NCI-H1417 treated with DMSO at 0.1 percent for 48 hours (cell line): ENCODE results near the gene CDC42BPG.
A peak's percentile ranks its signal among the peaks of the same experiment; 100 is the strongest.

Source experiments
- DNase-seq: peaks from one replicate; lab custom pipeline; 2025; lab: John Stamatoyannopoulos, UW

CDC42BPG gene

DNA sequence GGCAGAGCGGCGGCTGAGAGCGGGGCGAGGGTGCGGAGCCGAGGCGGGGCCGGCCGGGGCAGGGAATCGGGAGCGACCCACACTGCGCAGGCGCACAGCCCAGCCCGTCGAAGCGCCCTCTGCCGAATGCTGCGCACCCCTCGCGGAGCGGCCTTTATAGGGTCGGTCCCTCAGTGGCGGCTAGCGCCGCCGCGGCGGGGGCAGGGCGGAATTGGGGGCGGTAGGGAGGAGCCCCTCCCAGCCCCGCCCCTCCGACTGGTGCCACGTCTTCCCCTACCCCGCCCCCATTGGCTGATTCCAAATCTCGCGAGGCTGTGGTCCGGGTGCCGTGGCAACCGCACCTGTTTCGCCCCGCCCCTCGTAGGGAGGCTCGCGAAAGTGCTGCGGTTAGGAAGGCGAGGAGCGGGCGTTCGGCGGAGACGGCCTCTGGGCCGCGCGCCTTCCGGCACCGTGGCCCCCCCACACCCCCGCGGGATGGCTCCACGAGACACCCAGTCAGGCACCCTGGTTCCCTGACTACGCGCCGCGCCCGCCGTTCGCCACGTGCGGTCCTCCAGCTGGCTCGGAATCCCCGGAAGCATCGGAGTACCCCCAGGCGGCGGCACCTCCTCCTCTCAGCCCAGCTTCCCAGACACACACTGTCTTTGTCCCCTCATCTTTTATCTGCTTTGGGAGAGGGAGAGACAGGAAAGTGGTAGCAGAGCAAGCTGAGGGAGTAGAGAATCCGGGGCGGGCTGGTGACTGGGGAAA, 34.2 kb upstream of the CDC42BPG start, which contains the start of gene EHD1:
TSS of gene EHD1 (minus strand) at position 128 of the 750 bp plus-strand sequence. CDS start 157 bp downstream, outside the sequence.
- DNase-seq: peak; percentile 94

DNA sequence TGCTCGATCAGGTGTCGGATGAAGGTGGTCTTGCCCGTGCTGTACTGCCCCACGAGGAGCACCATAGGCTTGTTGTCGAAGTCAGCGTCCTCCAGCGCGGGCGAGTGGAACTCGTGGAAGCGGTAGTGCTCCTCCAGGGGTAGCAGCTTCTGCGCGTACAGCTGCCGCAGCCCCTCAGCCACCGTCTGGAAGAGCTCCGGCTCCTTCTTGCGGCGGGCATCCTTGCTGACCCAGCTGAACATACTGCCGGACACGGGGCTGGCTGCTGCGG, 33.7 kb upstream of the CDC42BPG start:
- no peak for DNase-seq

DNA sequence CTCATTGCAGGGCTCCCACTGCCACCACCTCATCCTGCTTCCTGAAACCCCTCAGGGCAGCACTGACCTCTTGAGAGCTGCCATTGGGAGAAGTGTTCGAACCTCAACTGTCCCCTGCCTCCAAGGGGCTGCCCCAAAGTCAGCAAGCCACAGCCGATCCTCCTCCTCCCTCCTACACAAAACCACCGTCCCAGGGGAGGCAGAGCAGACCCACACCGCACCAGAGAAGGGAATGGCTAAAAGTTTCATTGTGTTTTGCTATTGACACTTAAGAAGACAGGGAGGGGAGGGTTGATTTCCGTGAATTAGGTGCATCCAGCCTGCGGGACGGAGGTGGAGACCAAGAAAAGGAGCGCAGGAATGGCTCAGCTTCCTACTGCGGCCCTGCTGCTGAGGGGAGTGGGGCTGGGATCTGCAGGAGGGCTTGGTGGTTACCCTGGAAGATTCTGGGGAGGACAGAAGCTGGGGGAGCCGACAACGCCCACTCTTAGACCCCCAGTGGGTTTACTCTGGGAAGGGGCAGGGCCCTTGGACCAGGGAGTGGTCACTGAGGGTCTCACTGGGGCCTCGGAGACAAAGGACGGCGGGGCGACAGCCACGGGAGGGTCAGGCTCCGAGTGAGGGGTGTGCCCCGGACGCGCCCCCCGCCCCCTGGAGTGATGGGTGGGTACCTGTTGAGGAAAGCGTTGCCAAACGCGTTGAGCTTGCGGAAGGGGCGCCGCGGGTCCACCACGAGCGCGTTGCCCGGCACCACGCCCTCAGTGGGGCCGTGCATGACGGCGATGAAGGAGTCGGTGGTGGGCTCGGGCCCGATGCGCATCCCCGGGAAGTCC, 33.2 kb upstream of the CDC42BPG start:
- no peak for DNase-seq

DNA sequence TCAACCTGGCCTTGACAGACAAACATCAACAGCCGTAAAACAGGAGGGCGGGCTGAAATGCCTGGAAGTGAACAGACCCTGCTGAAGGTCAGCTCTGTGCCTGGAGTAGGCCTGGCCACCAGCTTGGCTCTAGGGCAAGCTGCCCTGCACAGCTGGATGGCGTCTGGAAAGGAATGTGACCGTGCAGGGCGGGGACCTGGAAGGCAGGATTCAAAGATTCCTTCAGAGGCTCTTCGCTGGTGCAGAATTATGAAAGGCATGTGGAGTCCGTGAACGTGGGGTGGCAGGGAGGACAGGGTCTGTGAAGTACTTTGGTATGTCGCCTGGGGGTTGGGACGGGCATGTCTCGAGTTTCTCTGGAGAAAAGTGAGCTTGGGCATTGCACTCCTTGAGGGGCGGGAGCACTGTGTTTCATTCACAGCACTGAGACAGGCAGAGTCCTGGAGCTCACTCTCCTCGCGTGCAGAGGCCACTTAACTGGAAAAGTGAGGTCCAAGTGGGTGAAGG, 32.4 kb upstream of the CDC42BPG start:
- no peak for DNase-seq

DNA sequence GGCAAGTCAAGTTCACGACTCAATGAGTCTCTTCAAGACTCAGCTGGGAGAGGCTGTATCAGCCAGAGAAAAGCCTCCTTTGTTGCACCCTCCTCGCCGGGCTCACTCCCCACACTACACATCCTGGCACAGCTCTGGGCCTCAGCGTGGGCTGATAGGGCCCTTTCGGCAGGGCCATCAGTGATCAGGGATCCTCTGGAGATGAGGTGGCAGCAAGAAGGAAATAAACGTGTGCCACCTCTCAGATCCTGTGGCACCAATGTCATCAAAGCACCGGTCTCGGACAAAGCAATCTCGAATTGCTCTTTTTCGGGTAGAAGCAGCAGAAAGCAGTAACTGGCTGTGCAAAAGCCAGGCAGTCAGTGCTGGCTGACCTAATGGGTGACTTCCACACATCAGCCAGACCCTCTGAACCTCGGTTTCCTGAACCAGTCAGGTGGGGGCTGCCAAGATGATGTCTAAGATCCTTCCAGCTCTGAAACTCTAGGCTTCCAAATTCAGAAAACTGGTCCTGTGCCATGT, 31.8 kb upstream of the CDC42BPG start:
- DNase-seq: no peak

DNA sequence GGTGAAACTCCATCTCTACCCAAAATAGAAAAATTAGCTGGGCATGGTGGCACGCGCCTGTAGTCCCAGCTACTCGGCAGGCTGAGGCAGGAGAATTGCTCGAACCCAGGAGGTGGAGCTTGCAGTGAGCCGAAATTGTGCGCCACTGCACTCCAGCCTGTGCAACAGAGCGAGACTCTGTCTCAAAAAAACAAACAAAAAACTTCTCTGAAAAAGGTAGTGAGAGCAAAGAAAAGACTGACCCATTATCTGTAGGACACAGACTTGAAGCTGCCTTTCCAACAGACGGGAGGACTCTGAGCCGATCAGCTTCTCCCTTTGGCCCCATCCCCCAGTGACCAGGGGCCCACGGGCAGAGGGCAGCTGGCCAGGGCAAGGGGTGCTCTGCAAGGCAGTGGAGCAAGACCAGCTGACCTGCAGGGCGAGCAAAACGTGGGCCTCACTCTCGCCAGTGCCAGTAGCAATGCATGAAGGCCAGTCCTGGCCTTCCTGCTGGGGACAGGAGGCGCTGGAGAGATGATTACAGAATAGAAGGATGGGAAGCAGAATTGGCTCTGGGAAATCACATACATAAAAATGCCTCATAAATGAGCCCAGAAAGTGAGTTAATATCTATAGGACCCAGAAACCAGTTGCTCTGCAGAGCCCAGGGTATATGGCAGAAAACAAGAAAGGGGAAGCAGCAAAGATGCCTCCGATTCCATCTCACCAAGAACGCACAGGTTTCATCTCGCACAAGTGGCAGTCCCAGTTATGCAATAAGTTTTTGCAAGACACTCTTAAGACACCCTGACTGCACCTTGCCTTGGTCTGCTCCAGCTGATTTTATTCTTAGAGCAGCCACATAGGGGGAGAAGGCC, 31.1 kb upstream of the CDC42BPG start:
- DNase-seq: no peak

DNA sequence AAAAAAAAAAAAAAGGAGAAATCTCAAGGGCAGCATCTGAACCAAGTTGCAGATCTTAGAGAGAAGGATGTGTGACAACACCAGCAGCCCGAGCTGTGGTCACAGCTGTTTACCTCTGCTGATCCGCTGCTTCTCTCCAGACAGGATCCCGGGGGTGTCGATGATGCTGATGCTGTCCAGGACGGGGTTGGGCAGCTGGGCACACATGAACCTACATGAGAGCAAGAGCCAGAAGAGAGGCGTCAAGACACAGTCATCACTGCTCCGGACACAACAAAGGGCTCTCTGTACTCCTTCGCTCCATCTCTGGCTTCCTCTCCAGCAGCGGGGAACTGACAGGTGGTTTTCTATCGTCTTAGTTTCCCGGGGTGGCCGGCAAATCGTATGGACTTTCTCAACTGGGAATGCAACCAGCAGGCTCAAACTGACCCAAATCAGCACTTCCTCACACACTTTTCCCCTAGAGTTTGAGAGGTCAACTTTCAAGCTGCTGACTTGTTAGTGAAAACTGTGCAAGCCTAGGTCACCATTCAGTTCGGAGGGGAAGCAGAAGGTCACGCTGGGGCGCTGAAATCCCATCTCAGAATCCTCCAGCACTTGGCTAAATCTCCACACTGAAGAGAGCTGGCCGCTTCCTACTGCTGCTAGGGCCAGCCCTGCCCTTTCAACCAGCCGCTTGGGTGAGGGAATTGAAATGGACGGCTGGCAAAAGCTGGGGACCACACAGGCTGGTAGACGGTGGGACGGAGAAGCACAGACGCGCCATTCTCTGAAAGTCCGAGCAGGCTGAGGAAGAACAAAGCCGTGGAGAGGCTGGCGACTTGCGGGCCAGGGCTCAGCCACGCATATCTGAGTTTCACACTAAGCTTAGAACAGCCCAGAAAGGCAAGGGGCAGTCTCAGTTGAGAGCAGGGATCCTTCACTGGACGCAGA, 30.1 kb upstream of the CDC42BPG start:
- no peak for DNase-seq

DNA sequence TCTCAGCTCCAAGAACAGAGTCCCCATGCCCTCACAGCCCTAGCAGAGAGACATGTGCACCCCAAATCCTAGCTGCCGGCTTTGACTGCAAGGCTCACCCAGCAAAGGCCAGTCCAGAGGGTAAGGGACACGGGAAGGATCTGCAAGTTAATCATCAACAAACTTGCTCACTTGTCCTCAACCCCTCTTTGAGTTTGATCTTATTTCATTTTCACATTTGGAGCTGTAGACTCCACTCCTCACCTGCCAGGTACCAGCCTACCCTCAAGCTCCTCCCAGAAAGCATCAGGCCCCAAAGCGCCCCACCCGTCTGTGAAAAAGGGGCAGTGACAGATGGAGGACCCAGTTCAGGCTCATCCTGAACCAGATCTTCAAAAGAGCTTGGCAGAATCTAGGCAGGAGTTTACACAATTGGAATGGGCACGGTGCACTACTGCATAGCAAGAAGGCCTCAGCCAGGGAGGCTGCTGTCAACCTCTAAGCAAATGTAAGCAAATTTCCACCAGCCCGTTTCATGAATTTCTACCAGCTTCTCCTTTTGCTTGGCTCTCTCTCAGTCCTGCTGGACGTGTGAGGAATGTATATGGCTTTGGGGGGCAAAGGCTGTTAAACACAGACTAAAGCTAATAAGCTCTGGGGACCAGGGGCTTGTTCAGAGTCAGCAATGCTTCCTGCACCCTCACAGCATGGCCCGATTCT, 28.5 kb upstream of the CDC42BPG start:
- DNase-seq: no peak

DNA sequence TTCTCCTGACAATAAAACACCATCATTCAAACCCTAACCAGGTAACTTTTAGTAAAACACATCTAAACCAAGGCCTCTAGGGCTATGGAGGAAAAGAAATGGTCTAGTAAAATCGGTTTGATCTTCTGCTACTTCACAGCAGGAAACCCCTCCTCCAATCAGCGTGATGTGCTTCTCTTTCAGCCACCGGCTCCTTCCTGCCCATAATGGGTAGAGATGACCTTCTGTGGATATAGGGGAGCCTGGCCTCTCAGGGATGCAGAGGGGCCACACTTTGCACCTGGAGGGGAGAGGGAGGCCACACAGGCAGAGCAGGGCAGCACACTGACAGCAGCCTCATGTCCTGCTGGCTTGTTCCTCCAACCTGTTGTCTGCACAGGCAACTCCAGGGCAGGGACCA, 27.0 kb upstream of the CDC42BPG start:
- no peak for DNase-seq

DNA sequence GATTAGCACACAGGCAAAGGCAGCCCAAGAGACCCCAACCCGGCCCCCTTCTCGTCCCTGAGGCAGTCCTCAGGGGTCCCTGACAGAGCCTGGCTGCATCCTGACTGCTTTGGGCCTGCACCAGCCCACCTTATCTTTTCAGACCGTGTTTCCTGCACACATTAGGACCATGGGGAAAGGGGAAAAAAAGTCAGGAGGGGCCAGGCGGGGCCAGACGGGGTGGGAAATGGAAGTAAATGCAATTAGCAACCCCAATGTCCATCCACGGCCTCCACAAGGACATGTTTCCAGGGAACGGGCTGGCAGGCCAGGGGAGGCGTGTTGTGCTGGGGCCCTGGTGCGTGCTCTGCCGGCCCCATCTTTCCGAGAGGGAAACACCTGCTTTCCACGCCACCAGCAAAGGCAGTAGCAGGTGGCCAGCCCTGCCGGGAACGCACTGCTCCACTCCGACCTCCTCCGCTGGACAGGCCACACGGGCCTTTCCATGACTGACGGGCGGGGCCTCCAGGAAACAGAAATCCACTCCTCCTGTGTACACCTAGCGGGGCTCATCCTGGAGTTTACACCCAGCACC, 26.5 kb upstream of the CDC42BPG start:
- DNase-seq: no peak

DNA sequence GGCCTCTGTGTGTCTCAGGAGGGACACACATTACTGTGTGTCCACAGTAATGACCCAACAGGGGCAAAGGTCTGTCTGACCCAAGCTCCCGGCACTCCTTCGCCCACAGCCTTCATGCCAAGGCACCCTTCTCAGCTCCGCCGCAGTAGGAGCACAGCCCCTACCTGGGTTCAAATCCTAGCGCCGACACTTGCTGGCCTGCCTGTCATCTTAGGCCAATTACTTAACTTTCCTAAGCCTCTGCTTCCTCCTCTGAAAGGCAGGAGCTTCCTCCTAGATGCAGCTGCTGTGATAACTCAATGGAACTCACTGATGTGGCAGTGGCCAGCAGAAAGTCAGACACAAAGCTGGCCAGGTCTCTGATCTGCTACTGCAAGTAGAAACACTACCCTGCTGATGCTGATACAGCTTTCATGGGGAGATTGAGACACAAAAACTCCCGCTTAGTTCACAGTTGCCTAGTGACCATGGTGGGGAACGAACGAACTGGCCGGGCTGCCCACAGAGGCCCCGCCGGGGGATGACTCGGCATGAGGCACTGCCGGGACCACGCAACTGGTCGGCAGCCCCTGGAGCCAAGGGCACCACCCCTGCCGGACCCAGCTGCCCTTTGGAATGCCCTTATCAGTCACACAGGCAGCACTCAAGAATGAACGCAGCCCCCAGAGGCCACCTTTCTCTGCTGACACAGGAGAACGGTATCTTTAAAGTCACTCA, 25.9 kb upstream of the CDC42BPG start:
- DNase-seq: no peak

DNA sequence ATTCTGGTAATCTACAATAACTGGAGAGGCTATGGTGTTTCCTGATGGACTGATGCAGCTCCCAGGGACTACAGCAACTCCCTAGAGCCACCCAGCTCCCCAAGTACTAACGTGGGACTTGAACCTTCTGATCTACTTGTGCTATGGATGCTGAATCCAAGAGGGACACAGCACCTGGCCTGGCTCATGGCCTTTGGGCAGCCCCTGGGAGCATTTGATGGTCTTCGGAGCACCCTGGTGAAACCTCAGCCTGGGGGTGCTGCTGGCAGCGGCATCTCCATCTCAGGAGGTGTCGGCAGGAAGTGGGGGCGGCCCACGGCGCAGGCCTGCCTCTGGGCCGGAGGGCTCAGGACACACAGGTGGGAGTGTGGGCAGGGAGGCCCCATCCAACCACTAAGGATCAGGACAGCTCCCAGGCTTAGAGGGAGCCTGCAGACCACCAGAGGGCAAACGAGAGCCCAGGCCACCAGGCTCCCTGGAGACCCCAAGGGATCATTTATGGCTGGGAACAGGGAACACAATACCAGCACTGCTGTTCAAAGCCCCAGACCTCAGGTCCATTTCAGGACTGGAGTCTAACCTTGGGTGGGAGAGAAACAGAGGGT, 25.2 kb upstream of the CDC42BPG start:
- no peak for DNase-seq

DNA sequence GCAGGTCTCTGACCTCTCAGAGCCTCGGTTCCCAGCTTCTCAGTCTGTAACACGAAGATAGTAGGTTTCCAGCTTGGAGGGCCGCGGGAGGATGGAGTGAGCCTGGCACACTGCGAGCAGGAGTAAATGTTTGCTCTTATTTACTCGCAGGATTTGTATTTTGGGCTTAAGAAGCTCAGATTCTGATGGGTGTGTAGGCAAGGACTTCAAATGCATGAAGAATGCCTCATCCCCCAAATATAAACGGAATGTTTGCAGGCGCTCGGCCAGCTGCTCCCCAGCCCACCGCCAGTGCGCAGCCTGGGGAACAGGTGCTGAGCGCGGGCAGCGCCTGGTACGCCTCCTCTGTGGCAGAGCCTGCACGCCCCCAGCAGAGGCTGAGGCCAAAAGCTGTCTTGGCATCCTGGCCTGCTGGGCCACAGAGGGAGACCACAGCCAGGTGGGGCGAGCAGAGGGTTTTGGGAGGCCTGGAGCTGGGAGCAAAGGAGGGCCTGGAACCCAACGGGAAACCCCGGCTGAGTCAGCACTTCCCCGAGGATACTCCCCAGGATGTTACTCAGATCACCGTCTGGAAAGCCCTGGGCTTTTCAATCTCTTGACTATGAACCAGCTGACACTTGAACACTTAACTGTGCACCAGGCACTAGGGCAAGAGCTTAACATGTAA, 24.6 kb upstream of the CDC42BPG start:
- no peak for DNase-seq

DNA sequence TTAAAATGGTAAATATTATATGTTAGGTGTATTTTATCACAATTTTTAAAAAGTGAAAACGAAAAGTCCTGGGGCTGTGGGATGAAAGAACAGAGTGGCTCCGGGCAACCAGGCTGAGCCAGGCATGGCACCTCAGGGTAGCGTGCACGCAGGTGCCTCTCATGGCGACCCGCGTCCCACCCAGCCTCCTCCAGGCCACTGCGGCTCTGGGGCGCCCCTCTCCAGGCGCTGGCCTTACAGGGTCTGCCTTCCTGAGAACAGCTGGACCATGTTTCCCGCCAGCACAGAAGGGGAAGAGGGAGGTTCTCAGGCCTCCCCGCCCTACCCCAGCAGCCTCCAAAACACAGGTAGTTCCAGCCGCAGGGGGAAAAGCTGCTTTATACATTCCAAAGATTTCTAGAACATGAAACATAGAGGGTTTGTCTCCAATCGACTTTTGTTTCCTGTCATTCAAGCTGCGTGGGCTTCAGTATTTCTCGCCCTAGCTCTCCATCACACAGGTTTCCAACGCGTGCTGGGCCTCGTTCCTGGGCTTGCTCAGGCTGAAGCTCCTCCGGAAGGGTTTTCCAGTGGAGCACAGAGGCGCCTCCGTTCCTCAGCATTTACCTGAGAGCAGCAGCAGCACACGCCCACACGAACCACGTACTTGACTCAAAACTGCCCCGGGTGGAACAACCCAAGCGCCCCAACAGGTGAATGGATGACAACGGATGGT, 23.5 kb upstream of the CDC42BPG start:
- no peak for DNase-seq

DNA sequence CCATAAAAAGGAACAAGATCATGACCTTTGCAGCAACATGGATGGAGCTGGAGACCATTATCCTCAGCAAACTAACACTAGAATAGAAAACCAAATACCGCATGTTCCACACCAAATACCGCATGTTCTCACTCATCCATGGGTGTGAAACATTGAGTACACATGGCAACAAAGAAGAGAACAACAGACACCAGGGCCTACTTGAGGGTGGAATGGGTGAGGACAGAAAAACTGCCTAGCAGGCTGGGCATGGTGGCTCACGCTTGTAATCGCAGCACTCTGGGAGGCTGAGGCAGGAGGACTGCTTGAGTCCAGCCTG, 21.7 kb upstream of the CDC42BPG start:
- DNase-seq: no peak

DNA sequence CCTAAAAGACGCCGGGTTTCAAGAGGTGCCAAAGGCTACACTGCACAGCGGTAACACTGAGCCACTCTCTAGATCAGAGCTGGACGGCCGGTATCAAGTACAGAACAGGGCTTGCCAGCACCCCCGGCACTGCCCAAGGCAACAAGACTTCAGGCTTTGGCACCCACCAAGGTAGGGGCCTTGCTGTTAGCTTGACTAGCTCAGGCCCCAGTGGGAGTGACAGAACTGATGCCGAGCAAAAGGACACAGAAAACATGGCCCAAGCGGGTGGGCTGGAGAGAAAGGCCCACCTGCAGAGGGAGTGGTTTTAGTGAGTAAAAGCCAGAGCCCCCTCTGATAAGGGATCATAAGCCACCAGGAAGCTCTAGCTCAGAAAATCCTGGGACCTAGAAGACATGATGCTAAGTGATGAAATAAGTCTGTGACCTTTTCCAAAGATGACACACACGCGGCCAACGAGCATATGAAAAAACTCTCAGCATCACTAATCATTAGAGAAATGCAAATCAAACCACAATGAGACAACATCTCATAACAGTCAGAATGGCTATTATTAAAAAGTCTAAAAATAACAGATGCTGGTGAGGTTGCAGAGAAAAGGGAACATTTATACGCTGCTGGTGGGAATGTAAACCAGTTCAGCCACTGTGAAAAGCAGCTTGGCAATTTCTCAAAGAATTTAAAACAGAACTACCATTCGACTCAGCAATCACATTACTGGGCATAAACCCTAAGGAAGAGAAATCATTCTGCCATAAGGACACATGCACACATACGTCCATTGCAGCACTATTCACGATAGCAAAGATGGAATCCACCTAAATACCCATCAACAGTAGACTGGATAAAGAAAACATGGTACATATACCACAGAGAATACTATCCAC, 21.1 kb upstream of the CDC42BPG start:
- no peak for DNase-seq
